HG03439 (cell line): ENCODE results near the gene PTCD2.

Source experiments
- ATAC-seq: cut with Tn5 transposase; IDR thresholded peaks from one replicate; pipeline ENCODE4 v1.9.1; 2021; ENCODE audit warnings: mild to moderate bottlenecking, moderate library complexity; ENCODE audit not compliant: unreplicated experiment

The PTCD2 gene

GRCh38 chr5:72337159-72337558 is 17.0 kb downstream of the PTCD2 start:
- ATAC-seq = no peak

- no peak for ATAC-seq
Measured at GRCh38 chr5:72338689-72339209, 18.6 kb downstream of the PTCD2 start.

- no peak for ATAC-seq
Measured at GRCh38 chr5:72346398-72346797, 26.2 kb downstream of the PTCD2 start.

- ATAC-seq = no peak
Measured at GRCh38 chr5:72347801-72348308, 27.7 kb downstream of the PTCD2 start.

- no peak for ATAC-seq
Measured at GRCh38 chr5:72351376-72351775, 31.2 kb downstream of the PTCD2 start.

GRCh38 chr5:72352616-72353015 is 32.4 kb downstream of the PTCD2 start:
- no peak for ATAC-seq

- ATAC-seq = no peak
Measured at GRCh38 chr5:72353046-72353445, 32.9 kb downstream of the PTCD2 start.

GRCh38 chr5:72355706-72356299 is 35.6 kb downstream of the PTCD2 start:
- no peak for ATAC-seq

GRCh38 chr5:72356361-72356760 is 36.2 kb downstream of the PTCD2 start:
- ATAC-seq = no peak

GRCh38 chr5:72358925-72359324 is 38.8 kb downstream of the PTCD2 start:
- no peak for ATAC-seq

- ATAC-seq = no peak
Measured at GRCh38 chr5:72359886-72360285, 39.7 kb downstream of the PTCD2 start.

- no peak for ATAC-seq
Measured at GRCh38 chr5:72363166-72363802, 43.1 kb downstream of the PTCD2 start.

GRCh38 chr5:72364171-72364570 is 44.0 kb downstream of the PTCD2 start:
- no peak for ATAC-seq

GRCh38 chr5:72364951-72365350 is 44.8 kb downstream of the PTCD2 start:
- ATAC-seq = no peak

- peak; percentile 60 for ATAC-seq
Measured at GRCh38 chr5:72366324-72366976, 46.3 kb downstream of the PTCD2 start.

- ATAC-seq = no peak
Measured at GRCh38 chr5:72368271-72368670, 48.1 kb downstream of the PTCD2 start.

GRCh38 chr5:72369301-72369700 is 49.1 kb downstream of the PTCD2 start:
- no peak for ATAC-seq

- no peak for ATAC-seq
Measured at GRCh38 chr5:72369711-72370110, 49.5 kb downstream of the PTCD2 start.

- ATAC-seq = no peak
Measured at GRCh38 chr5:72372331-72372730, 52.2 kb downstream of the PTCD2 start.

GRCh38 chr5:72372923-72373322 is 52.8 kb downstream of the PTCD2 start:
- no peak for ATAC-seq

- ATAC-seq = no peak
Measured at GRCh38 chr5:72374844-72375243, 54.7 kb downstream of the PTCD2 start.

- ATAC-seq = no peak
Measured at GRCh38 chr5:72376381-72376780, 56.2 kb downstream of the PTCD2 start.
